HCT116 (cell line): ENCODE results near the gene KIAA1671. TPM values are rescaled to one million over a fixed set of nuclear protein-coding genes. Genes with fewer than 3 reads are reported as not detected.

ENCODE experiments used
- ATAC-seq: fragments of 200-7000 bp; cut with Tn5 transposase; 2 replicates; pipeline ENCODE4 v1.9.1; 2020; ENCODE audit warnings: mild to moderate bottlenecking, moderate library complexity
- BruUV-seq: library from RNA; stranded (reverse); fragments of 400-500 nt; replicated peaks from 2 replicates; lab custom pipeline; 2021; lab: Mats Ljungman, UMichigan
- CTCF ChIA-PET: fragments of 300-600 bp; sonication (Branson Sonifier 250); formaldehyde crosslinking; loops from one replicate; lab custom pipeline; 2021; ENCODE audit warnings: antibody characterized with exemption; lab: Charles Lee
- POLR2A ChIA-PET: fragments of 300-600, 350-600 bp; sonication (Branson Sonifier 250); formaldehyde crosslinking; loops from one replicate; lab custom pipeline; 2021; ENCODE audit warnings: antibody characterized with exemption; lab: Charles Lee
- RAD21 ChIA-PET, 2 experiments: fragments of 300-600 bp; sonication (Branson Sonifier 250); formaldehyde crosslinking; loops; one replicate each; lab custom pipeline; 2023; ENCODE audit warnings: low total read pairs in 2 of 2; ENCODE audit not compliant: uncharacterized antibody in 2 of 2, unreplicated experiment in 2 of 2, low non-redundant PET in 1 of 2; lab: Charles Lee
- DNase-seq: peaks from one replicate; pipeline ENCODE4 v3.0.0-alpha.2; 2010; ENCODE audit warnings: low read depth, low spot score
- H2AFZ ChIP-seq: fragments of 200-600 bp; shearing (Covaris generic), sonication (generic); 2 replicates; pipeline ENCODE4 v1.6.1; 2017; ENCODE audit warnings: low read depth, mixed run types, mixed read lengths, antibody characterized with exemption, low read length; ENCODE audit not compliant: poor library complexity, severe bottlenecking
- H3K27ac ChIP-seq: 2 replicates; pipeline ENCODE4 v1.5.1; 2012; ENCODE audit warnings: low read depth, low read length
- H3K27me3 ChIP-seq: fragments of 200-600 bp; sonication (generic); 2 replicates; pipeline ENCODE4 v1.6.1; 2016; ENCODE audit warnings: mixed run types, low read length, mixed read lengths; ENCODE audit not compliant: insufficient read depth
- H3K36me3 ChIP-seq, 2 experiments: fragments of 200-500 bp in 1 of 2; fragments of 200-600 bp in 1 of 2; sonication (Bioruptor generic) in 1 of 2; sonication (generic) in 1 of 2; 2 replicates each; pipeline versions ENCODE4 v1.5.1 to v1.6.1; 2014 to 2016; ENCODE audit warnings: low read length in 2 of 2, inconsistent platforms in 1 of 2, mixed read lengths in 1 of 2, mixed run types in 1 of 2; ENCODE audit not compliant: insufficient read depth in 2 of 2, control insufficient read depth in 1 of 2
- H3K4me1 ChIP-seq, 2 experiments: fragments of 200-600 bp in 1 of 2; sonication (generic) in 1 of 2; 2 replicates each; pipeline versions ENCODE4 v1.5.1 to v1.6.1; 2012 to 2017; ENCODE audit warnings: low read length in 2 of 2, inconsistent platforms in 1 of 2, mild to moderate bottlenecking in 1 of 2, mixed read lengths in 1 of 2, mixed run types in 1 of 2, moderate library complexity in 1 of 2; ENCODE audit not compliant: insufficient read depth in 2 of 2, control insufficient read depth in 1 of 2
- H3K4me2 ChIP-seq: fragments of 200-600 bp; sonication (generic); 2 replicates; pipeline ENCODE4 v1.6.1; 2017; ENCODE audit warnings: mixed run types, low read length, mixed read lengths
- H3K4me3 ChIP-seq, 2 experiments: fragments of 200-600 bp in 1 of 2; sonication (generic) in 1 of 2; replicated peaks in 1 of 2; 2 replicates each; pipeline ENCODE4 v1.5.1; 2011 to 2016; ENCODE audit warnings: low read length in 2 of 2, control low read depth in 1 of 2, low read depth in 1 of 2, mild to moderate bottlenecking in 1 of 2, mixed read lengths in 1 of 2, mixed run types in 1 of 2
- H3K79me2 ChIP-seq: fragments of 200-600 bp; sonication (generic); 2 replicates; pipeline ENCODE4 v1.6.1; 2017; ENCODE audit warnings: mild to moderate bottlenecking, mixed run types, low read length, moderate library complexity, mixed read lengths; ENCODE audit not compliant: insufficient read depth
- H3K9ac ChIP-seq: fragments of 200-600 bp; sonication (generic); 2 replicates; pipeline ENCODE4 v1.6.1; 2016; ENCODE audit warnings: low read length, mixed read lengths
- H3K9me2 ChIP-seq: fragments of 200-600 bp; sonication (generic), shearing (Covaris generic); 2 replicates; pipeline ENCODE4 v1.6.1; 2017; ENCODE audit warnings: mixed run types, mild to moderate bottlenecking, moderate library complexity; ENCODE audit not compliant: insufficient read depth
- H3K9me3 ChIP-seq, 2 experiments: fragments of 200-500 bp in 1 of 2; fragments of 200-600 bp in 1 of 2; sonication (Bioruptor generic) in 1 of 2; sonication (generic) in 1 of 2; 2 replicates each; pipeline ENCODE4 v1.6.1; 2014 to 2017; ENCODE audit warnings: low read length in 2 of 2, mixed read lengths in 2 of 2, inconsistent platforms in 1 of 2, low read depth in 1 of 2, mild to moderate bottlenecking in 1 of 2, mixed run types in 1 of 2, moderate library complexity in 1 of 2; ENCODE audit not compliant: control insufficient read depth in 1 of 2, insufficient read depth in 1 of 2
- H4K20me1 ChIP-seq: fragments of 200-600 bp; sonication (generic), shearing (Covaris generic); 2 replicates; pipeline ENCODE4 v1.6.1; 2017; ENCODE audit warnings: mixed run types, mild to moderate bottlenecking, moderate library complexity; ENCODE audit not compliant: insufficient read depth
- CBX3 ChIP-seq: IDR thresholded peaks from 2 replicates; pipeline ENCODE4 v1.6.1; 2012; ENCODE audit warnings: low read depth
- CTCF ChIP-seq, 3 experiments: fragments of 200-600 bp in 1 of 3; sonication (generic) in 1 of 3; IDR thresholded peaks in 2 of 3; conservative IDR thresholded peaks in 1 of 3; 2 replicates each; pipeline ENCODE4 v1.5.1; 2012 to 2017; ENCODE audit warnings: low read depth in 2 of 3, low read length in 2 of 3, antibody characterized with exemption in 1 of 3, borderline replicate concordance in 1 of 3, control low read depth in 1 of 3, mild to moderate bottlenecking in 1 of 3, mixed read lengths in 1 of 3, mixed run types in 1 of 3, moderate library complexity in 1 of 3; ENCODE audit not compliant: insufficient read depth in 1 of 3
- EZH2phosphoT487 ChIP-seq: fragments of 200-600 bp; IDR thresholded peaks from 2 replicates; pipeline ENCODE4 v1.6.1; 2018; ENCODE audit warnings: antibody characterized with exemption, borderline replicate concordance
- REST ChIP-seq: IDR thresholded peaks from 2 replicates; pipeline ENCODE4 v1.6.1; 2012; ENCODE audit warnings: low read depth
- intact Hi-C: fragments of 100-400 bp; cut with micrococcal nuclease; formaldehyde crosslinking; loops from 2 replicates; pipeline ENCODE4 v1.10.0; 2022
- total RNA-seq: library from RNA; stranded (reverse); gene quantifications from one replicate; pipeline ENCODE4 v1.2.1, GENCODE V29; 2021; ENCODE audit not compliant: unreplicated experiment
- TF ChIP-seq, protein P1 (sequence below): IDR thresholded peaks from 2 replicates; pipeline ENCODE4 v1.6.1; 2012
- TF ChIP-seq, protein P2 (sequence below): IDR thresholded peaks from 2 replicates; pipeline ENCODE4 v1.6.1; 2012

KIAA1671 gene
- total RNA-seq, 1 experiment from 2014 or later: 36.8 TPM

DNA sequence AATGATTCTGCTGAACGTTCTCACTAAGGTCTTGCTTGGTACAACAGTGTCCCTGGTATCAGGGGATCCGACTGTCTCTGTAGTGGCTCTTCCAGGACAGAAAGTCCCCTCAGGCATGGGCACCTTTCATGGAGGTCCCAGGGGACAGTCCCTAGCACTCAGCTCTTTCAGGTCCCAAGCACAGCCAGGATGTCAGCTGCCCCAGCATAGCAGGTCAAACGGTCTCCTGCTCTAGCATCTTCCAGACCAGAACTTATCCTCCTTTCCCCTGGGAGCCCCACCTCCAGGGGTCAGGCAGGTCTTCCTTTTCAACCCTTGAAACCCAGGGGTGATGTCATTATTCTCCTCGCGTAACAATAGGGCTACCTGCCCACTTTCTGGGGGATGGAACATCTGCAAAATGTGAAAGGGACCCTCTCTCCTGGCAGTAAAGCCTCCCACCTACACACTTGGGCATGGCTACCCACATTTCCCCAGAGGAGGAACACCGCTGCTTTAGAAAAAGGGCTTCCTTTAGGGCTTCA lies 222.4 kb downstream of the KIAA1671 start:
- Histone ChIP-seq H4K20me1 (no peaks in the 10 kb centered on the region), H3K4me1 (no peaks in the 10 kb centered on the region), H2AFZ (no peak overlapping the region), H3K9me2 (no peaks in the 10 kb centered on the region), H3K4me3 (no peak overlapping the region), H3K36me3 (peaks cover 0 to 17% of the 10 kb centered on the region in 2 experiments; a peak in 3 of 4 replicates), H3K9me3 (no peaks in the 10 kb centered on the region), H3K27me3 (no peaks in the 10 kb centered on the region), H3K79me2 (no peaks in the 10 kb centered on the region), H3K9ac (no peak overlapping the region), H3K4me2 (no peak overlapping the region), H3K27ac (no peak overlapping the region)
- ChIA-PET RAD21 (no interaction called here), POLR2A (no interaction called here), CTCF (no interaction called here)
- TF ChIP-seq CTCF (IDR thresholded peaks at IDR 0.05 in 2 of 3, conservative IDR thresholded peaks at IDR 0.05 in 1 of 3; ENCODE audit: borderline replicate concordance in 1 of 3, insufficient read depth in 1 of 3, low read depth in 2 of 3, low read length in 2 of 3) (no peak), CBX3 (no peak), EZH2phosphoT487 (no peak), REST (no peak)
- TF ChIP-seq, protein P1, sequence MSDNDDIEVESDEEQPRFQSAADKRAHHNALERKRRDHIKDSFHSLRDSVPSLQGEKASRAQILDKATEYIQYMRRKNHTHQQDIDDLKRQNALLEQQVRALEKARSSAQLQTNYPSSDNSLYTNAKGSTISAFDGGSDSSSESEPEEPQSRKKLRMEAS: no peak
- TF ChIP-seq, protein P2, sequence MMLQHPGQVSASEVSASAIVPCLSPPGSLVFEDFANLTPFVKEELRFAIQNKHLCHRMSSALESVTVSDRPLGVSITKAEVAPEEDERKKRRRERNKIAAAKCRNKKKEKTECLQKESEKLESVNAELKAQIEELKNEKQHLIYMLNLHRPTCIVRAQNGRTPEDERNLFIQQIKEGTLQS: no peak
- no peak for DNase-seq
- intact Hi-C loops: no loop called here
- no TSS peak for BruUV-seq
- no peak for ATAC-seq
